ENCODE data around the gene LTBP1.

DNA sequence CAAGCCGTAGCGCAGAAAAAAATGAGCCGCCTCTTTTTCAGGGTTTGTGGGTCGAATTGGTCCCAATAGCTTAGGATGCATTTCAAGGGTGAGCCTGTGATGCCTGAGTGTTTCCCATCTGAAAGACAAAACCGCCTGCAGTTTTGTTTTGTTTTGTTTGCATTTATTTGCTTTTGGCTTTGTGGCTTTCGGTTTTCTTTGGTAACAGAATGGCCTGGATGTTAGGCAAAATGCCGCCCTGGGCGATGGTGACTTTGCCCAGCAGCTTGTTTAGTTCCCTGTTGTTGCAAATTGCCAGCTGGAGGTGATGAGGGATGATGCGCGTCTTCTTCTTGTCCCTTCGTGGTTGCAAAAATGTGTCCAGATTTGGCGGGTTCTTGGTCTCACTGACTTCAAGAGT, 109.4 kb downstream of the LTBP1 start:
- TF ChIP-seq CTCF (IDR thresholded peaks at IDR 0.05; ENCODE audit: low read depth, low read length, poor library complexity, severe bottlenecking) (no peak), EZH2phosphoT487 (IDR thresholded peaks at IDR 0.05; ENCODE audit: borderline replicate concordance, low read length) (no peak)

Measured in DOHH2 (cell line).